HCT116 (cell line): Measurements from ENCODE around the gene SLC35G6.

ENCODE experiments used
- CBX3 ChIP-seq: IDR thresholded peaks from 2 replicates; pipeline ENCODE4 v1.6.1; 2012; ENCODE audit warnings: low read depth
- CTCF ChIP-seq, 3 experiments: fragments of 200-600 bp in 1 of 3; sonication (generic) in 1 of 3; IDR thresholded peaks in 2 of 3; conservative IDR thresholded peaks in 1 of 3; 2 replicates each; pipeline ENCODE4 v1.5.1; 2012 to 2017; ENCODE audit warnings: low read depth in 2 of 3, low read length in 2 of 3, antibody characterized with exemption in 1 of 3, borderline replicate concordance in 1 of 3, control low read depth in 1 of 3, mild to moderate bottlenecking in 1 of 3, mixed read lengths in 1 of 3, mixed run types in 1 of 3, moderate library complexity in 1 of 3; ENCODE audit not compliant: insufficient read depth in 1 of 3
- EGR1 ChIP-seq: IDR thresholded peaks from 2 replicates; pipeline ENCODE4 v1.6.1; 2012; ENCODE audit warnings: low read depth
- POLR2A ChIP-seq: IDR thresholded peaks from 2 replicates; pipeline ENCODE4 v1.7.0; 2011; ENCODE audit warnings: borderline replicate concordance; ENCODE audit not compliant: insufficient read depth, insufficient read length; ENCODE audit errors: extremely low read depth
- POLR2AphosphoS5 ChIP-seq: IDR thresholded peaks from 2 replicates; pipeline ENCODE4 v1.6.1; 2011; ENCODE audit warnings: mild to moderate bottlenecking, low read depth, low read length, moderate library complexity
- RAD21 ChIP-seq: IDR thresholded peaks from 2 replicates; pipeline ENCODE4 v1.6.1; 2012; ENCODE audit warnings: low read depth, mild to moderate bottlenecking
- SP1 ChIP-seq: IDR thresholded peaks from 2 replicates; pipeline ENCODE4 v1.6.1; 2012; ENCODE audit warnings: low read depth
- SRF ChIP-seq: IDR thresholded peaks from 2 replicates; pipeline ENCODE4 v1.6.1; 2012; ENCODE audit warnings: low read depth
- YY1 ChIP-seq: IDR thresholded peaks from 2 replicates; pipeline ENCODE4 v1.6.1; 2011; ENCODE audit warnings: low read length, low read depth, moderate library complexity, mild to moderate bottlenecking; ENCODE audit not compliant: insufficient replicate concordance; ENCODE audit errors: extremely low read depth

GRCh38 chr17:7512824-7513540 is 31.7 kb downstream of the SLC35G6 start:
- TF ChIP-seq CTCF (IDR thresholded peaks at IDR 0.05 in 2 of 3, conservative IDR thresholded peaks at IDR 0.05 in 1 of 3; ENCODE audit: borderline replicate concordance in 1 of 3, insufficient read depth in 1 of 3, low read depth in 2 of 3, low read length in 2 of 3) (no peak), EGR1 (no peak), POLR2AphosphoS5 (no peak), CBX3 (no peak), SP1 (no peak), YY1 (no peak), POLR2A (no peak), SRF (no peak), RAD21 (no peak)
